SK-N-MC (cell line): ENCODE results near the gene CLEC16A.

Experiments used
- DNase-seq: peaks from one replicate; pipeline ENCODE4 v3.0.0-alpha.2; 2011; ENCODE audit warnings: low read depth, low spot score
- H3K27ac ChIP-seq: fragments of 200-600 bp; sonication (generic); 2 replicates; pipeline ENCODE4 v1.5.1; 2016; ENCODE audit warnings: mixed run types
- H3K36me3 ChIP-seq: fragments of 200-600 bp; sonication (generic); 2 replicates; pipeline ENCODE4 v1.6.1; 2017; ENCODE audit warnings: antibody characterized with exemption, low read length, mixed read lengths; ENCODE audit not compliant: insufficient read depth
- H3K4me3 ChIP-seq: fragments of 200-600 bp; sonication (generic); 2 replicates; pipeline ENCODE4 v1.5.1; 2016
- H3K9ac ChIP-seq: fragments of 200-600 bp; sonication (generic); 2 replicates; pipeline ENCODE4 v1.8.0; 2017; ENCODE audit warnings: mixed run types, mixed read lengths; ENCODE audit not compliant: insufficient read length
- H3K9me3 ChIP-seq: fragments of 200-600 bp; sonication (generic); 2 replicates; pipeline ENCODE4 v1.6.1; 2017; ENCODE audit warnings: low read depth, mild to moderate bottlenecking, antibody characterized with exemption, low read length, moderate library complexity, mixed read lengths
- EZH2 ChIP-seq: fragments of 200-600 bp; sonication (generic); IDR thresholded peaks from one replicate; pipeline ENCODE4 v1.6.1; 2017; ENCODE audit warnings: antibody characterized with exemption
- FOXP2 ChIP-seq: optimal IDR thresholded peaks from 2 replicates; pipeline ENCODE3; 2011; ENCODE audit warnings: mild to moderate bottlenecking, moderate library complexity; ENCODE audit not compliant: insufficient read depth; ENCODE audit errors: extremely low read length, control extremely low read depth
- POLR2AphosphoS5 ChIP-seq: IDR thresholded peaks from 2 replicates; pipeline ENCODE4 v1.6.1; 2012; ENCODE audit warnings: mild to moderate bottlenecking, low read depth, low read length, borderline replicate concordance

Gene CLEC16A

DNA sequence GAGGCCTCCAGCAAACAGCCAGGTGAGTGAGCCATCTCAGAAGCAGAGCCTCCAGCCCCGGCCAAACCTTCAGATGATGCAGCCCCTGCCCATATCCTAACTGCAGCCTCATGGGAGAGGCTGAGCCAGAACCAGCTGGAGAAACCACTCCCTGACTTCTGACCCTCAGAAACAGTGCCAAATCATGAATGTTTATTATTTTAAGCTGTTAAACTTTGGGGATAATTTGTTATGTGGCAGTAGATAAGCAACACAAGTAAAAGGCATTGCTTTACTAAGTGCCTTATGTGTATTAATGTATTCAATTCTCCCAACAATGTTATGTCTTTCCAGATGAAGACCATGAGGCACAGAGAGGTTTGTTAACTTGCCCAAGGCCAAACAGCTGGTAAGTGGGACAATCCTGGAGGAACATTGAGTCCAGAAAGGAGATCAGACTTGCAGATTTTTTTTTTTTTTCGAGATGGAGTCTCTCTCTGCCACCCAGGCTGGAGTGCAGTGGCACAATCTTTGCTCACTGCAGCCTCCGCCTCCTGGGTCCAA, 252.0 kb downstream of the CLEC16A start:
- Histone ChIP-seq H3K9ac (no peak overlapping the region), H3K4me3 (no peak overlapping the region), H3K36me3 (no peaks in the 10 kb centered on the region), H3K9me3 (no peaks in the 10 kb centered on the region), H3K27ac (no peak overlapping the region)
- TF ChIP-seq POLR2AphosphoS5 (no peak), FOXP2 (no peak), EZH2 (no peak)
- no peak for DNase-seq

DNA sequence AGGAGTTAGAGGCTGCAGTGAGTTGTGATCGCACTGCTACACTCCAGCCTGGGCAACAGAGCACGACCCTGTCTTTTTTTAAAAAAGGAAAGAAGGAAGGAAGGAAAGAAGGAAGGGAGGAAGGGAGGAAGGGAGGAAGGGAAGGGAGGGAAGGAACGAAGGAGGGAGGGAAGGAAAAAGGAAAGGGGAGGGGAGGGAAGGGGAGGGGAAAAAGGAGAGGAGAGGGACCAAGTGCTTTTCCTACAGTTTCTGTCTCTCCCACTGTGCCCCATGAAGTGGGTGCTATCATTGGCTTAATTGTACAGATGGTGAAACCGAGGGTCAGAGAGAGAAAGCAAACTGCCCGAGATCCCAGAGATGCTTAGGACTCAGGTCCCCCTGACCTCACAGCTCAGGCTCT, 254.0 kb downstream of the CLEC16A start:
- H3K9ac ChIP-seq: no peak overlapping the region
- no peak overlapping the region for H3K4me3 ChIP-seq

DNA sequence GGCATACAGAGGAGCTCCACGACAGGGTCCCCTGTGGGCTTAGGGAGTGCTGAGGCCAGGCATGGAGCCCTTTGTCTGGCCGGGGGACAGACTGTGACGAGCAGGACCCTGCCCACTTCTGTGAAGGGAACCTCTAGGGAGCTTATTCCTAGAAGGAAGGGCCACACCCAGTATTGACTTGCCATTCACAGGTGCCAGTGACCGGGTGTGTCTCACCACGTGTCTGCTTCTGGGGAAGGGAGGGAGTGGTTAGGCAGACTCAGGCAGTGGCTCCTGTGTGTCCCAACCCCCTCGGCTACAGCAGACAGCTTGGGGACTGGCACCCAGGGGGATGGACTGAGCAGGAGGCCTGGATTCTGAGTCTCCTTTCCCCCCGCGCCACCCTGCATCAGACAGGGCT, 254.5 kb downstream of the CLEC16A start:
- Histone ChIP-seq H3K9ac (no peak overlapping the region), H3K9me3 (no peaks in the 10 kb centered on the region), H3K4me3 (no peak overlapping the region), H3K36me3 (no peaks in the 10 kb centered on the region), H3K27ac (no peak overlapping the region)
- DNase-seq: no peak
- TF ChIP-seq EZH2 (no peak), POLR2AphosphoS5 (no peak), FOXP2 (no peak)

More for the DNA sequence above, 254.0 kb downstream of the CLEC16A start:
- TF ChIP-seq EZH2: no peak
- no peak for TF ChIP-seq POLR2AphosphoS5
- TF ChIP-seq FOXP2: no peak
- no peaks in the 10 kb centered on the region for H3K36me3 ChIP-seq
- H3K9me3 ChIP-seq: no peaks in the 10 kb centered on the region
- H3K27ac ChIP-seq: no peak overlapping the region
- no peak for DNase-seq

DNA sequence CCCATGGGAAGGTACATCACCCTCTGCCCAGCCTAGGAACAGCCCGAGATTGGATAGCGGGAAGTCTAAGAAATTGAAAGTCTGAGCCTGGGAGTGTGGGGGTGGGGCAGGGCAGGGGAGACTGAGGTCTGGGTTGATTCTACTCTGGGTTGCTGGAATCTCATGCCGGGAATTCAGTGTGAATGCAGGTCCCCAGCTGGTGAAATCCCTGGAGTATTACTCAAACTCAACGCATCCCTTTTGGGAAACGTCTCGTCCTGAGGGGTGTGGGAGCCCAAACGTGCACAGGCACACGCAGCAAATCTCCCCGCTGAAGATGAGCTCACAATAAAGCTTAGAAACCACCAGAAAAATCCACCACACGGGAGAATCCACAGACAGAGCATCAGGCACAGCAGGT, 256.2 kb downstream of the CLEC16A start:
- no peak for DNase-seq
- Histone ChIP-seq H3K36me3 (no peaks in the 10 kb centered on the region), H3K9ac (no peak overlapping the region), H3K4me3 (no peak overlapping the region), H3K9me3 (no peaks in the 10 kb centered on the region), H3K27ac (no peak overlapping the region)
- TF ChIP-seq EZH2 (no peak), POLR2AphosphoS5 (no peak), FOXP2 (no peak)

DNA sequence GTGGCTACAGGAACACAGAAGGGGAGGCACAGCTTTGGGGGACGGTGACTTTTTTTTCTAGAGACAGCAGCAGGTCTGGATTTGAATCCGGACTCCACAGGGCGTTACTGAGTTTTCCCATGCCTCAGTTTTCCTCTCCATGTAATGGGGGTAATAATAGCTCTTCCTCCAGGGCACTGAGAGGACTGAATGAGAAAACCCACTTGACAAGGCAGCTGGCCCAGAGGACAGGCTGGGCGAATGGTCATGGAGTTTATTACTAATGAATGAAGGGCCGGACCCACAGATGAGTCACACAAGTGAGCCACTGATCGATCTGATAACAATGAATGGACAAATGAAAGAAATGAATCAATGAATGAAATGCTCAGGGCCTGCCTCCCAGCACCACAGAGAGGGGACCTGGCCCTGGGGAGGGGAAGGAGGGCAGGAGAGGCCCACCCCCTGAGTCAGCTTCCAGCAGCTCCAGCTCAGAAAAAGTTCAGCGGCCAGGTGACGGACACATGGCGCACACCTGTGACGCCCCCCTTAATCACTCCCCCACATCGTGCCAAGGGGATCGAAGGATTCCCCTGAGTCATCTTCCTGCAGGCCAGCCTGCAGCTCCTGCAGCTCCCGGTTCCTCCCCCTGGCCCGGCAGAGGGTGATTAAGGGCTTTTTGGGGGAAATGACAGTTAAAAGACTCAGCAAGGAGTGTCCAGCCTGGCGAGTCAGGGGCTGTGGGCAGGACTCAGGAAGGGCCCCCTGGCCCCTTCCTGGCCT, 257.3 kb downstream of the CLEC16A start:
- DNase-seq: no peak
- Histone ChIP-seq H3K27ac (no peak overlapping the region), H3K36me3 (no peaks in the 10 kb centered on the region), H3K4me3 (no peak overlapping the region), H3K9me3 (no peaks in the 10 kb centered on the region), H3K9ac (no peak overlapping the region)
- TF ChIP-seq FOXP2: no peak
- TF ChIP-seq POLR2AphosphoS5: no peak
- TF ChIP-seq EZH2: no peak

DNA sequence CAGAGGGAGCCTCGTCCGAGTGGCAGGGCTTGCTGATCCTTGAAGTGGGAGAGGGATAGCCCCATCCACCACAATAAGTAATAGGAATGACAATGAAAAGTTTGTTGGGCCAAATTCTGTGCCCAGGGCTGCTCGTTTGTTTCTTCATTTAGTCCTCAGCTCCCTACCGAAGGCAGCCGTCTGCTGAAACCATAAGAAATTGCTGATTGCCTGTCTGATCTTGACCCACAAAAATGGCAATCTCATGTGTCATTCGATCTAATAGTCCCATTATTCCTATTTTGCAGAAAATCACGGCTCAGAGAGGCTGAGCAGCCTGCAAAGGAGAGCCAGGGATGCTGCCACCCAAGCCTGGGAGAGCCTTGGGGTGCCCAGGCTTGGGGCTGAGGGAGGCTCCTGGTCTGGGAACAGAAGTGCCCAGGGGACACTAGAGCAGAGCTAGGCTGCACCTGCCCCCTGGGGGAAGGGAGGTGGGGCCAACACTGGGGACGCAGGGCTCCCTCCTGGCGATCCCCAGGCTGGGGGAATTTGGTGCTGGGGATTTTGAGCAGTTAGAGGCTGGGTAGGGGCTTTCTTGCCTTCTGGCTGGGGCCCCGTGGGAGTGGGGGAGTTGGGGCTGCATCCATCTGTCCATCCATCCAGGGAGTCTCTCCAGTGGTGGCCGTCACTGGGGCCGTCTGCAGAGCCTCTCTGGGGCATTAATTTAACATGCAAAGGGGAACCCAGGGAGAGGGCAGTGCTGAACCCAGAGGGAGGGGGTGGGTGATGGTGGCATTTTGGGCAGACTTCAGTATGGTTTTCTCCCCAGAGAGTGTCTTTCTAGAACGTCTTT, 258.1 kb downstream of the CLEC16A start:
- no peak overlapping the region for H3K9ac ChIP-seq
- no peak overlapping the region for H3K27ac ChIP-seq
- TF ChIP-seq POLR2AphosphoS5: no peak
- TF ChIP-seq FOXP2: no peak
- no peak for TF ChIP-seq EZH2
- no peaks in the 10 kb centered on the region for H3K9me3 ChIP-seq
- no peak overlapping the region for H3K4me3 ChIP-seq
- no peak for DNase-seq
- H3K36me3 ChIP-seq: no peaks in the 10 kb centered on the region

DNA sequence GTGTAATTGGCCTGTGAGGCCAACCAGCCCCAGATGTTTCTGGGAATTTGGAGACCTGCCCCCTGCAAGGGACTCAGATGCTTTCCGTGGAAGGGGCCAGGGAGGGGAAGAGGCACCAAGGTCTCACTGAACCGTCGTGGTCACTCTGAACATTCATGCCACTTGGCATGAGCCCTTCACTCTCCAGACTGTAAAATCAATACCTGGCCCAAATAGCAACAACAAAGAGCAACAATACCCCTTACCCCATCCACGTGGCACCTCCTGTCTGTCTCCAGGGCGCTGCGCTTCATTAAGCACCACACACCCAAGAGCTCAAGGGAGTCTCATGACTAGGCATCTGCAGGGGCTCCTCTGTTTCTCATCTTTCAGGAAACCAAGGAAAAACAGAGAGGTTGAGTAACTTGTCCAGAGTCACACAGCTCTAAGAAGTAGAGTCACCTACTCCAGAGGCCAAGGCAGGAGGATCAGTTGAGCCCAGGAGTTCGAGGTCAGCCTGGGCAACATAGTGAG, 258.8 kb downstream of the CLEC16A start:
- H3K9me3 ChIP-seq: no peaks in the 10 kb centered on the region
- H3K4me3 ChIP-seq: no peak overlapping the region
- no peak overlapping the region for H3K9ac ChIP-seq
- no peaks in the 10 kb centered on the region for H3K36me3 ChIP-seq
- no peak overlapping the region for H3K27ac ChIP-seq
- TF ChIP-seq FOXP2: no peak
- TF ChIP-seq EZH2: no peak
- no peak for DNase-seq

DNA sequence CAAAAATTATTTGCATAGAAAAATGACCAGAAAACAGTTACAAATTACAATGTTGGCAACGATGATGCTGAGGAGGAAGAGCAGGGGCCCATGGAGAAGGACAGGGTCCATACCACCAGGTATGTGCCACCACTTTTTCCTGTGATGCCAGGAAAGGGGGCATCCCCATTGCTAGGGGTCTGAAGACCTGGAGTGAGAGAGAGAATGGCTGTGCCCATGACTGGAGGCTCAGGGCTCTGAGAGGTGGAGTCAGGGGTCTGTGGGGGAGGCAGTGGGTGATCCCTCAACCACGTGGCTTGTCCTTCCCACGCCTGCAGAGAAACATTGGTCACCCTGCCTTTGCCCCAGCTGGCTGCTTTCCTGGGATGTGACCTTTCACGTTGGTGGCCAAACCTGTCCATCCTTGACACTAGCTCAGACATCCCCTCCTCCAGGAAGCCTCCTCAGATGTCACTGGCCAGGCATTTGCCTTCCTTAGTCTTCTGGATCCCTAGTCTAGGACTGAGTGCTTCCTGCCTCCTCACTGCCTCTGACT, 260.2 kb downstream of the CLEC16A start:
- DNase-seq: no peak
- Histone ChIP-seq H3K4me3 (no peak overlapping the region), H3K9me3 (no peaks in the 10 kb centered on the region), H3K9ac (no peak overlapping the region), H3K27ac (no peak overlapping the region), H3K36me3 (no peaks in the 10 kb centered on the region)
- TF ChIP-seq FOXP2 (no peak), EZH2 (no peak), POLR2AphosphoS5 (no peak)
